ENCODE results near the gene NCOA1.
"Not testable (repeated sequence)": the region's sequence is repeated elsewhere in the genome, so short reads cannot be mapped to it uniquely, and the experiment has no call there.

The NCOA1 gene

GRCh38 chr2:24508878-24509277, 17.8 kb downstream of the NCOA1 start:
- DNase-seq: no peak

DNA sequence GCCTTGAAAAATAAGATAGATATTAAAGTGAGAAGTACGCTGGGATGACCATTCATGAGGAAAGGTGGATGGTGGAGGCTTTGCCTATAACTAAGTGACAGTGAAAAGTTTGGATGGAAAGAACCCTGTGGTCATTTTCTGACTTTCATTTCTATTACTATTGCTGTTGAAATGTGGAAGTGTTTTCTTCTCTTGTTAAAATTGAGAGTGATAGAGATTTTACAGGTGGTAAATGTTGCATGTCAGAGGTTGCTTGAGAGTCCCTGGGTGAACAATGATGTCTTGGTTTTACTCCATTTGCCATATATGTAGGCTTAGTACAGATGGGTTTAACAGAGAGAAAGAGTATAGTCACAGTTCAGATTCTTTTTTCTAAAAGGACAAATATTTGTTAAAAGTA, 18.4 kb downstream of the NCOA1 start:
- no peak for DNase-seq

DNA sequence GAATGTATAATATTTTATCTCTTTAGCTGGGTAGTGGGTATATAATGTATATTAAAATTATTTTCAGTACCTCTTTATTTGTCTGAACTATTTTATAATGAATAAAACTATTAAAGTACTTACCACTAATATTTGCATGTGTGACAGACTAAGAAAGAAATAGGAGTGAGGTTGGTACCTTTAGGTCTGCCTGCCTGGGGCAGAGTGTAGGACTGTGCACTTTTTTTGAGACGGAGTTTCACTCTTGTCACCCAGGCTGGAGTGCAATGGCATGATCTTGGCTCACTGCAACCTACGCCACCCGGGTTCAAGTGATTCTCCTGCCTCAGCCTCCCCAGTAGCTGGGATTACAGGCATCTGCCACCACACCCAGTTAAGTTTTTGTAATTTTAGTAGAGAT, 18.8 kb downstream of the NCOA1 start:
- DNase-seq: no peak

GRCh38 chr2:24510771-24511170, 19.7 kb downstream of the NCOA1 start:
- DNase-seq: no peak

GRCh38 chr2:24511198-24511597, 20.1 kb downstream of the NCOA1 start:
- DNase-seq: no peak

GRCh38 chr2:24511894-24512293, 20.8 kb downstream of the NCOA1 start:
- DNase-seq: no peak

GRCh38 chr2:24512404-24512803, 21.4 kb downstream of the NCOA1 start:
- DNase-seq: no peak

GRCh38 chr2:24512831-24513230, 21.8 kb downstream of the NCOA1 start:
- DNase-seq: no peak

GRCh38 chr2:24513281-24514071, 22.4 kb downstream of the NCOA1 start:
- DNase-seq: no peak

DNA sequence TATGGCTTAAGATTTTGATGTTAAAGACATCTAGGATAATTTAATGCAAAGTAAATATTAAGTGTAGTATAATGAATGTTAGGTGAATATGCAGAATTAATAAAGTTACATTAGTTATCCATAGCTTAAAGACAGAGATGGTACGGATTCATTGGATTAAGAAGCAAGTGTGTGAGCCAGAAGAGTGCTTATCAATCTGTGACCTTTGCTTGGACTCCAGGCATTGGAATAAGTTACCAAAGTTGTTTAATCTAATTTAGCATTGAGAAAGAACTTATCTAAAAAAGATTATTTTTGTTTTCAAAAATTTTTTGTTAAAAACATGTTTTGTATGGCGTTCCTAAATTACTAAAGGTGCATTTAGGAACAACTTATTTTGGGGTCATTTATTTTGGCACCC, 23.8 kb downstream of the NCOA1 start:
- DNase-seq: no peak

DNA sequence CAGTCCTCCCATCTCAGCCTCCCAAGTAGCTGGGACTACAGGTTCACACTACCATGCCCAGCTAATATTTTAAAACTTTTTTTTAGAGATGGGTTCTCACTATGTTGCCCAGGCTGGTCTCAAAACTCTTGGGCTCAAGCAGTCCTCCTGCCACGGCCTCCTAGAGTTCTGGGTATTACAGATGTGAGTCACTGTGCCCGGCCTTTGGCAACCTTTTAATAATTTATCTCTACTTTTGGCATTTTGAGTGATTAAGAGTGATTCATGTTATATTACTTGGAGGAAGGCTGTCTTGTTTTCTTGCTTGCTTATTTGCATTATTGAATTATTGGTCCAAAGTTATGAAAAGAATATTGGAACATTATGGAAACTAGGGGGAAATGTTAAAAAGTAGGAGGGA, 24.3 kb downstream of the NCOA1 start:
- DNase-seq: no peak

- DNase-seq: no peak
Measured at GRCh38 chr2:24515831-24516230, 24.8 kb downstream of the NCOA1 start.

GRCh38 chr2:24517247-24517646, 26.2 kb downstream of the NCOA1 start:
- DNase-seq: no peak

GRCh38 chr2:24520175-24520574, 29.1 kb downstream of the NCOA1 start:
- DNase-seq: no peak

DNA sequence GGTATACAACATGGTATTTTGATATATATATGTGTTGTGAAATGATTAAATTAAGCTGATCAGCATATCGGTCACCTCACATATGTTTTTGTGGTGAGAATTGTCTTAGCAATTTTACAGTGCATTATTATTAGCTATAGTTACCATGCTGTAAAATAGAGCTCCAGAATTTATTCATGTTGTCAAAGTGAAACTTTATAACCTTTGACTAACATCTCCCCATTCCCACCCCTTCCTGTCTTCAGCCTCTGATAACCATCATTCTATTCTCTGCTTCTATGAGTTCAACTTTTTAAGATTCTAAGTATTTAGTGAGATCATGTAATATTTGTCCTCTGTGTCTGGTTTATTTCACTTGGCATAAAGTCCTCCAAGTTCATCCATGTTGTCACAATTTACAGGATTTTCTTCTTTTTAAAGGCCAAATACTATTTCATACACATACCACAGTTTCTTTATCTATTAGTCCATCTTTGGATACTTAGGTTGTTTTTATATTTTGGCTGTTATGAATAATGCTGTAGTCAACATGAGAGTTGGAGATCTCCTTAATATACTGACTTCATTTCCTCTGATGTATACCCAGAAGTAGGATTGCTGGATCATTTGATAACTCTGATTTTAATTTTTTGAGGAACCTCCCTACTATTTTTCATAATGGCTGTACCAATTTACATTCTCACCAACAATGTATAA, 30.3 kb downstream of the NCOA1 start:
- no peak for DNase-seq

DNA sequence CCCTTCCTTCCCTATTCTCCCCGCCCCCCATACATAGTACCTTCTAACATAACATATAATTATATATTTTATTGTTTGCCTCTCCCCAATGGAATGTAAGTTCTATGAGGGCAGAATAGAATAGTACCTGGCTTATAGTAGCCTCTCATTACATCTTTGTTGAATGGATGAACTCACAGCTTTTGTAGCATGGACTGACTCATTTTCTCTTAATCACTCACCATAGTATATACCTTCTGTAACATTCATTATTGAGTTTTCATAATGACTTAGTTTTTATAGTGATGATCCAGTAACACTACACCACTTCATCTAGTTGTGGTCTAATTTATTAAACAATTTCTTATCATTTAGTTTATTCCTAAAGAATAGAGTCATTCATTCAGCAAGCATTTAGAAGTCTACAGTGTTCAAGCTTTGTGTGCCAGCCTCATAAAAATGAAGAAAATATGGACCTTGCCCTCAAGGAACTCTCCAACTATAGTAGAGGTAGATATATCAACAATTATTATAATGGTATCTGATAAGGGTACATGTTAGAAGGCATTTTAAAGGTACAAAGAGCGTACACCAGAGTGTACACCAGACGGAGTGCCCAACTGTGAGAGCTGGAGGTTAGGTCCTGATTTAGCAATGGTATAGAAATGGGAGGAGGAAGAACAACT, 31.1 kb downstream of the NCOA1 start:
- no peak for DNase-seq

DNA sequence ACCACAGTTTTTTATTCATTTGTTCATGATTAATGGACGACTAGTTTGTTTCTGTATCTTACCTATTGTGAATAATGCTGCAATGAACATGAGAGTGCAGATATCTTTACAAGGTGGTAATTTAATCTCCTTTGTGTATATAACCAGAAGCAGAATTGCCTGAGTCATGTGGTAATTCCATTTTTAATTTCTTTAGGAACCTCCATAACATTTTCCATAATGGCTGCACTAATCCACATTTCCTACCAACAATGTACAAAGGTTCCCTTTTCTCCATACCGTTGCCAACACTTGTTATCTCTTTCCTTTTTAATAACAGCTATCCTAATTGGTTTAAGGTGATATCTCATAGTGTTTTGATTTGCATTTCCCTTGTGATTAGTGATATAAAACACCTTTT, 36.5 kb downstream of the NCOA1 start:
- DNase-seq: no peak

DNA sequence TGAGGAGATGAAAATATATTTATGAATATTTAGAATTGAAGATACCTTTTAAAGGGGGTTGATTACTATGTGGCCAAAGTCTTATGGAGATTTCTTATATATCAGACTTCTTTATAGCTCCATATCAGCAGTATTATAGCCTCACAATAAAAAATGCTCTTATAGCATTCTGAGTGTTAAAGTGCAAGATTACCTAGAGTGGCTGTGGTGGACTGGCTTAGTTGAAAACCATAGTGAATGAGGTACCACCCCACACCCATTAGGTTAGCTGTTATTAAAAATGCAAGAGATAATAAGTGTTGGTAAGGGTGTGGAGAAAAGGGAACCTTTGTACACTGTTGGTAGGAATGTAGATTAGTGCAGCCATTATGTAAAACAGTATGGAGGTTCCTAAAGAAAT, 39.7 kb downstream of the NCOA1 start:
- no peak for DNase-seq

- not testable (repeated sequence) for DNase-seq
Measured at GRCh38 chr2:24531610-24532009, 40.6 kb downstream of the NCOA1 start.

GRCh38 chr2:24532057-24532456, 41.0 kb downstream of the NCOA1 start:
- DNase-seq: not testable (repeated sequence)

DNA sequence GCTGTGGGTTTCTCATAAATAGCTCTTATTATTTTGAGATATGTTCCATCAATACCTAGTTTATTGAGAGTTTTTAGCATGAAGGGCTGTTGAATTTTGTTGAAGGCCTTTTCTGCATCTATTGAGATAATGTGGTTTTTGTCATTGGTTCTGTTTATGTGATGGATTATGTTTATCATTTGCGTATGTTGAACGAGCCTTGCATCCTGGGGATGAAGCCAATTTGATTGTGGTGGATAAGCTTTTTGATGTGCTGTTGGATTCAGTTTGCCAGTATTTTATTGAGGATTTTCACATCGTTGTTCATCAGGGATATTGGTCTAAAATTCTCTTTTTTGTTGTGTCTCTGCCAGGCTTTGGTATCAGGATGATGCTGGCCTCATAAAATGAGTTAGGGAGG, 42.5 kb downstream of the NCOA1 start:
- DNase-seq: not testable (repeated sequence)

DNA sequence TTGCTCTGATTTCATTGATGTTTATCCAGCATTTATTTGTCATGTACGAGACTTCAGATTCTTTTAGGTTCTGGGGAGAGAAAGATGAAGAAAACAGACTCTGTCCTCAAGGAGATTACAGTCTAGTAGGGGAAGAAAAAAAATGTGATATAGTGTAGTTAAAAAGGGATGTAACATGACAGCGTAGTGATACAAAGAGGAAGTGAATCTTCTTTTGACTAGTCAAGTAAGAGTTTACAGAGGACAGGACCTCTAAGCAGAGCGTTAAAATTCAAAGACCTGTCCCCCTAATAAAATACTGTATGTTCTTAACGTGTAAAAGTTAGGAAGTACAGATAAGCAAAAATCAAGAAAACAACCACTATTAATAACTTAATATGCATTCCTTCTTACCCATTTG, 47.7 kb downstream of the NCOA1 start:
- no peak for DNase-seq

DNA sequence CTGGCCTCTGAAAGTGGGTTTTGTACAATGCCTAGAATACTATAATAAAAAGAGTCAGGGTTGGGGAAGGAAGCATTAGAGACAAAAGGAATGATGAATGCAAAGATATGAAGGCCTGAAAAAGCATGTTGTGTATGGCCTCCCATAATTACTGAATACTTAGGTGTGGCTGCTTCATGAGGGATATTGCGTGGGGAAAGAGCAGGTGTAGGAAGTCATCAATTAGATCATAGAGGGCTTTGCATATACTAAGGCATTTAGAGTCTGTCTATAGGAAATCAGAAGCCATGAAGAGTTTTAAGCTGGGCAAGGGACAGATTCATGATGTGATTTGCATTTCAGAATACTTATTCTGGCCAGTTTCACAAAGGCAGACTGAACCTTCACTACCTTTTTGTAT, 48.2 kb downstream of the NCOA1 start:
- DNase-seq: no peak

DNA sequence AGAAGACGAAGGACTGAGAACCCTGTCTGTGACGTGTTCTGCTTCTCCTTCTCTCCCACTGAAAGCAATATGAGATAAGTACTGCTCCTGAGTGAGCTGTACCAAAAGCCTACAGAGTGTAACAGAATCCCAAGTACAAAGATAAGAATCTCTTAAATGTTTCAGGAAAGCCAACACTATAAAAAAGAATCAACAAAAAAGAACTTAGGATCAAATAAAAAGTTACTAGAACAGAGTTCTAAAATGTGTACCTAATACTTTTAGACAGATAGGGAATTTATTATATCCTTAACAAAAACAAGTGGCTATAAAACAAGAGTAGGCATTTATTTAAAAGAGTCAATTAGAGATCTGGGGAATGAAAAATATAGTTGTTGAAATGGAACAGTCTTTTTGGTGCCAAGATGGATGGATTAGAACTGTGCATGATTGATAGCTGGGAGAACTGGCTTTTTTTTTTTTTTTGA, 49.0 kb downstream of the NCOA1 start:
- DNase-seq: no peak
